ENCODE results near the gene FCN3.

FCN3 gene

DNA sequence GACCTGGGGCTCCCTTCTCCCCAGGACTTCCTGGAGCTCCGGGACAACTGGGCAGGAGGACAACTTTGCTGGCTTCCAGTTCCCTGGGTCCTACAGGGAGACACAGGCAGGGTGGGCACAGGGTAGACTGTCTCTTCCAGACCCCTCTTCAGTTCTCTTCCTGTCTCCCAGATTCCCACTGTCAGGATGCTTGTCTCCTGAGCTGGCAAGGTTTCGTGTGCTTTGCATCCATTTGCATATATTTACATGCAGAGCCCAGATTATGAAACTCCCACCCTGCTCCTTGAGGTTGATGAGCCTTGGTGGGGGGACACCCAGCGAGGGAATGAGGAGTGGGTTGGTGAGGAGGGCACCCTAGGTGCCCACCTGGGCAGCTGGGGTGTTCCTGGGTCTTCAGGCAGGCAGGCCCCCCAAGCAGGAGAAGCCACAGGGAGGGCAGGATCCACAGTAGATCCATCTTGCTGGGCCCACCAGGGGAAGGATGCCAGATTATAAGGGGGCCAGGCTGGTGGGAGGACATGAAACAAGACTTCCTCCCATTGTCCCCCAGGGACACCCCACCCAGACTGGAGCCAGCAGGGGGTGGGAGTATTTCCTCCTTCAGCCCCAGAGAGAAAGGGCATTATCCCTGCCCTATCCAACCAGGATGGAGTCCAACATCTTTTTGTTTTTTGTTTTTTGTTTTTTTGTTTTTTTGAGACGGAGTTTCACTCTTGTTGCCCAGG is at the start of gene FCN3:
Gene FCN3 (minus strand): TSS at position 463 of the 725 bp plus-strand sequence. CDS start 6 bp downstream, at position 457.
- Histone ChIP-seq H3K27ac (no peak within 1 kb of the TSS), H3K36me3 (ENCODE audit: insufficient read depth, low read length) (no peaks in the 10 kb centered on the region), H3K4me3 (no peak within 1 kb of the TSS), H3K9ac (ENCODE audit: insufficient read length) (no peak within 1 kb of the TSS), H3K9me3 (ENCODE audit: low read depth, low read length) (no peaks in the 10 kb centered on the region)
- TF ChIP-seq POLR2AphosphoS5 (IDR thresholded peaks at IDR 0.05; ENCODE audit: borderline replicate concordance, low read depth, low read length) = no peak
- no peak for TF ChIP-seq EZH2 (IDR thresholded peaks at IDR 0.05)
- TF ChIP-seq FOXP2 (optimal IDR thresholded peaks at IDR 0.05; ENCODE audit: control extremely low read depth, extremely low read length, insufficient read depth) = no peak
- no peak for DNase-seq (ENCODE audit: low read depth, low spot score)

DNA sequence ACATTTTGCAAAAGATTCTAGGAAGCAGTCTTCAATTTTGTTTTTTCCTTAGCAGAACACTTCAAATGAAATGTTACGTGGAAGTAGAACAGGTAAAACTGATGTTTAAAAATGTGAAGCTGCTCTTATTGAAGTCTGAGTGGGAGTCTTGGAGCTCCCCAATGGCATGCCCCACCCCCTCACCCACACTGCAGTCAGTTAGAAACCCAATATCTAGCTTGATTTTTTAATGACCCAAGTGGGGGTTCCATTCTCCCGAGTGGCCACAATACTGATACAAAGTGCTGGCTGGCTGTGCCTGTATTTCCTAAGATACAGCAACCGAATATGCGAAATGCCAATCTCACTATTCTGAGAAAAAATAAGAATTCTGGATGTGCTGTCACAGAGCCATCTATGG is 49.1 kb upstream of the FCN3 start:
- Histone ChIP-seq H3K27ac (peak overlapping the region; percentile 31; the same call in 1 of the 2 replicates), H3K4me3 (no peak overlapping the region), H3K36me3 (ENCODE audit: insufficient read depth, low read length) (peaks cover 34% of the 10 kb centered on the region), H3K9ac (ENCODE audit: insufficient read length) (no peak overlapping the region), H3K9me3 (ENCODE audit: low read depth, low read length) (no peaks in the 10 kb centered on the region)
- no peak for DNase-seq (ENCODE audit: low read depth, low spot score)
- TF ChIP-seq POLR2AphosphoS5 (IDR thresholded peaks at IDR 0.05; ENCODE audit: borderline replicate concordance, low read depth, low read length) (no peak), EZH2 (IDR thresholded peaks at IDR 0.05) (no peak), FOXP2 (optimal IDR thresholded peaks at IDR 0.05; ENCODE audit: control extremely low read depth, extremely low read length, insufficient read depth) (no peak)

DNA sequence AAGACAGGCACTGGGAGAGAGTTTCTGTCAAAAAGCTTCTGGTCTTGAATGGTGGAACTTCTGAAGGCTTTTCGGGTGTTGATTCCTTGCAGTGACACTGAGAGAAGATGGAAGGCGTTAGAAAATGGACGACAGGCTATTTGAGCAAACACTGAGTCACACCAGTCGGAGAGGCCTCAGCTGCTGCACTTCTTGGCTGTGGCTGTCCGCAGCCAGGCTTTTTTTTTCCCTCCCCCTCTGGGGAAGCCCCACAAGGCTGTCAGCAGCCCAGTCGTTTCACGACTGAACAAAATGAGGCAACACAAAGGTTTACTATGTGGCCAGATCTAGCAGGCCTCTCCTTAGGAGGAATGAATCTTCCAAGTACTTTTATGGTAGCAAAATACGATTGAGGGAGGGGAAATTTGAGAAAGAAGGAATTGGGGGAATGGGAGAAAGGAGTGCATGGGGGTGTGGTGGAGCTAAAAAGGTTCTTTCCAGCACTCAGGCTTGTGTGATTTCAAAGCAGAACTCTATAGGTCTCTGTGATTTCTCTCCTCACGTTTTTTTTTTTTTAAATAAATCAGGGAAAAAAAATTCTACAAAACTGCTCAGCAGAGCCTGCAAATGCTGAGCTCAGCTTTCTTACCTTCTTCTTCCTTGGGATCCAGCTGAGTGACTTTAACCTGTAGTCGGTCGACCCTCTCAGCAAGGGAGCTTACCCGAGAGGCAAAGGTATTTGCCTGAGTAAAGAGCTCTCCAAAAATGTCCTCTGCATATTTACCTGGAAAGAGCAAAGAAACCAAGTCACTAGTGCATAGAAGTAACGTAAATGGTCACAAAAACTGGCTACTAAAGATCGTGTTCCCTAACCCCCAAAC is 43.9 kb upstream of the FCN3 start:
- TF ChIP-seq EZH2 (IDR thresholded peaks at IDR 0.05) (no peak), FOXP2 (optimal IDR thresholded peaks at IDR 0.05; ENCODE audit: control extremely low read depth, extremely low read length, insufficient read depth) (no peak), POLR2AphosphoS5 (IDR thresholded peaks at IDR 0.05; ENCODE audit: borderline replicate concordance, low read depth, low read length) (no peak)
- Histone ChIP-seq H3K36me3 (ENCODE audit: insufficient read depth, low read length) (peaks cover 55% of the 10 kb centered on the region), H3K27ac (peak overlapping the region; percentile 74; the same call in 1 of the 2 replicates), H3K9ac (ENCODE audit: insufficient read length) (peak overlapping the region; percentile 20), H3K4me3 (no peak overlapping the region), H3K9me3 (ENCODE audit: low read depth, low read length) (no peaks in the 10 kb centered on the region)
- DNase-seq (ENCODE audit: low read depth, low spot score) = no peak

DNA sequence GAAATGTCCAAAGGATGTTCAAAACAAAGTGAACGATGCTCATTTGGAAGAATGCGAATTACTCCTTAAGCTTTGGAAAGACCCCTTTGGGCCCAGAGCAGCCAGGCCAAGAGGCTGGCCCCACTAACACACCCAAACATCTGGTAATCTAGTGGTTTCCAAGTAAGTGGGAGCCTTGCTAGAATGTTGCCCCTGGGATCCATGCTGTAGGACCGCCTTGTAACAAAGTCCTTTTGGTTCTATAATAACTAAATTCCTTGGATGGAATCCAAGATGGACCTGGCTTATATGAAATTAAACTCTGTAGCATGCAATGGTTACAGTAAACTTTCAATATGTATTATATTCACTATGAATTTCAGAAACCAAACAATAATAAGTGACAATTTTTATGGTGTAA is 43.1 kb upstream of the FCN3 start:
- TF ChIP-seq FOXP2 (optimal IDR thresholded peaks at IDR 0.05; ENCODE audit: control extremely low read depth, extremely low read length, insufficient read depth) (no peak), POLR2AphosphoS5 (IDR thresholded peaks at IDR 0.05; ENCODE audit: borderline replicate concordance, low read depth, low read length) (no peak)
- Histone ChIP-seq H3K36me3 (ENCODE audit: insufficient read depth, low read length) (peaks cover 63% of the 10 kb centered on the region), H3K4me3 (no peak overlapping the region), H3K9me3 (ENCODE audit: low read depth, low read length) (no peaks in the 10 kb centered on the region), H3K9ac (ENCODE audit: insufficient read length) (no peak overlapping the region), H3K27ac (no peak overlapping the region)
- no peak for DNase-seq (ENCODE audit: low read depth, low spot score)

DNA sequence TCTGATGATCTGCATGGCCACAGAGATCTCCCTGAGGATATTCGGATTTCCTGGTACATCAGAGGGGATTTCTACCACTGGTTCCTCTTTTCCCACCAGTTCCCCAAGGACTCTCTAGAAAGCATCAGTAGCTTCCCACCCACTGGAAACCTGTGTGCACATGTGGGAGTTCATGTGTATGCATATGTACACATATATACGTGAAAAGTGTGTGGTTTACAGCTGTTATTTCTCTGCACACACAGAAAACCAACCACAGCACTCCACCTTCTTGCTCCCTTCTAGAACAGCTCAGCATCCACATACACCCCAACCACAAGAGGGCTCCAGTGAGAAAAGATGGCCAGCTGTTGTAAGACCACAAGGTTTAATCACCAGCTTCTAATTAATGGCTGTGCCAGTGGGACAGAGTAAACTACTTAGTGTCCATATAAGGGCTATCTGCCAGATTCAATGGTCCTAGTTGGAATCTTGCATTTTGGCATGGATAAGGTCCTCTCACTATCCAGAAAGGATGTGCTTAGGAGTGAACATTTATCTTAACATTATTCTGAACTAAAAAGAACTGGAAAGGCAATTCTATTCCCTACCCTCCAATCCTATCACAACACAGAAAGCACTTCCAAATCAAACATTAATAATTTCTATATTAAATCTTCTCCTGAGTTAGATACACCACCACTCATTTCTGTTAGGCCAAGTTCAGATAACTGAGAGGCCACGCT is 41.9 kb upstream of the FCN3 start:
- H3K4me3 ChIP-seq = no peak overlapping the region
- H3K27ac ChIP-seq = no peak overlapping the region
- peaks cover 73% of the 10 kb centered on the region for H3K36me3 ChIP-seq (ENCODE audit: insufficient read depth, low read length)
- H3K9ac ChIP-seq (ENCODE audit: insufficient read length) = no peak overlapping the region
- H3K9me3 ChIP-seq (ENCODE audit: low read depth, low read length) = no peaks in the 10 kb centered on the region
- no peak for DNase-seq (ENCODE audit: low read depth, low spot score)
- TF ChIP-seq POLR2AphosphoS5 (IDR thresholded peaks at IDR 0.05; ENCODE audit: borderline replicate concordance, low read depth, low read length) = no peak
- no peak for TF ChIP-seq EZH2 (IDR thresholded peaks at IDR 0.05)
- no peak for TF ChIP-seq FOXP2 (optimal IDR thresholded peaks at IDR 0.05; ENCODE audit: control extremely low read depth, extremely low read length, insufficient read depth)

DNA sequence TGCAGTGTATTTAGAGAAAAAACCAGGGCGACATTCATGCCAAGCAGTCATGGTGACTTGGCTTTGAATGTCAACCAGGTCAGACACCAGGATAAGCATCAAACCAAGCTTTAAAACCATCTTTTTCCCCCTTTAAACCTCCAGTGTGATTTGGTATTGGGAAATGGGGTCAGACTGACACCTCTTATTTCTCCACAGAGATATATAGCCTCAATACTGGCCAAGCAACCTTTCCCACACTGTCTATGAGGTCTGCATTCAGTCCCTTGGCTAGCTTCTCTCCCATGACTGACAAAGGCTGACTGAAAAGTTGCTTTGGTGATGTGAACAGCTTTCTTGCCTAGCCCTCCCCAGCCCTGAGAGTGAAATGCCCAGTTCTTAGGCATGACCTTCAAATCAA is 39.5 kb upstream of the FCN3 start:
- H3K9me3 ChIP-seq (ENCODE audit: low read depth, low read length) = no peaks in the 10 kb centered on the region
- TF ChIP-seq FOXP2 (optimal IDR thresholded peaks at IDR 0.05; ENCODE audit: control extremely low read depth, extremely low read length, insufficient read depth) (no peak), EZH2 (IDR thresholded peaks at IDR 0.05) (no peak), POLR2AphosphoS5 (IDR thresholded peaks at IDR 0.05; ENCODE audit: borderline replicate concordance, low read depth, low read length) (no peak)
- DNase-seq (ENCODE audit: low read depth, low spot score) = no peak
- H3K9ac ChIP-seq (ENCODE audit: insufficient read length) = no peak overlapping the region
- H3K36me3 ChIP-seq (ENCODE audit: insufficient read depth, low read length) = peaks cover 92% of the 10 kb centered on the region
- H3K27ac ChIP-seq = no peak overlapping the region
- H3K4me3 ChIP-seq = no peak overlapping the region

DNA sequence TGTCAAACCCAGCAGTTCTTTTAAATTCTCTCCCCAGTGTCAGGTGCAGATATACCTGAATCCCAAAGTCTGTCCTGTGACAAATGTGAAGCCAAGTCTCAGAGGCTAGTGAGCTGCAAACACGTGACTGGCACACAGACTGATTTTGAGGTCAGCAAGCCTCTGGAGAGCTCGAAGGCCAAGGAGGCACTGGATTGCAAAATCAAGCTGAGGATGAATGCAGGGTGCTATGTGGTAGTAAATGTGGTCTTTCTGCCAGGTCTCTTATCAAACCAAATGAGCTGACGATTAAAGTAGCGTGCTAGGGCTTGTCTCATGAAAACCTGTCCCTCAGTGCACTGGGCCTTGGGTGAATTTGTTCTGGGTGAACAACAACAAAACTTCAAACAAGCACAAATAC is 38.4 kb upstream of the FCN3 start:
- Histone ChIP-seq H3K9ac (ENCODE audit: insufficient read length) (no peak overlapping the region), H3K9me3 (ENCODE audit: low read depth, low read length) (no peaks in the 10 kb centered on the region), H3K4me3 (no peak overlapping the region), H3K27ac (no peak overlapping the region), H3K36me3 (ENCODE audit: insufficient read depth, low read length) (peaks cover 90% of the 10 kb centered on the region)
- TF ChIP-seq POLR2AphosphoS5 (IDR thresholded peaks at IDR 0.05; ENCODE audit: borderline replicate concordance, low read depth, low read length) = no peak
- DNase-seq (ENCODE audit: low read depth, low spot score) = no peak

DNA sequence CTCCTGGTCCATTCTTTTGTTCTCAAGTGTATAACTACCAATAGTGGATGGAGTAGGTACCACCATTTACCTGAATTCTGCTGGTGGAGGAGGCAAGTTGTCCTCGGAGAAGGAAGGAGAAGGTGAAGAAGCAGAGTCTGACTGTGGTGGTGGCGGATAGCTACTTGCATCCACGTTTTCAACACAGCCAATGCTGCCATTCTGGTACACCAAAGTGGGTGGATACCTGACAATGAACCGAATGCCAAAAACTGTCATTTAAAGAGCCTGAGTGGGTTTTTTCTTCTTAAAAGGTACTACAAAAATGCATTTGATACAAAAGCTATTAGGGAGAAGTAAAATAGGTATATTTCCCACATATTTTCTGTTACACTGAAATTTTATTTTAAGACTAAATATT is 37.9 kb upstream of the FCN3 start:
- Histone ChIP-seq H3K9ac (ENCODE audit: insufficient read length) (no peak overlapping the region), H3K36me3 (ENCODE audit: insufficient read depth, low read length) (peaks cover 90% of the 10 kb centered on the region), H3K9me3 (ENCODE audit: low read depth, low read length) (no peaks in the 10 kb centered on the region), H3K4me3 (no peak overlapping the region), H3K27ac (no peak overlapping the region)
- TF ChIP-seq FOXP2 (optimal IDR thresholded peaks at IDR 0.05; ENCODE audit: control extremely low read depth, extremely low read length, insufficient read depth) = no peak
- TF ChIP-seq POLR2AphosphoS5 (IDR thresholded peaks at IDR 0.05; ENCODE audit: borderline replicate concordance, low read depth, low read length) = no peak
- no peak for TF ChIP-seq EZH2 (IDR thresholded peaks at IDR 0.05)
- DNase-seq (ENCODE audit: low read depth, low spot score) = no peak

Data from SK-N-MC (cell line).